GM18858 (cell line): ENCODE results near the gene LBR.
"Not testable (repeated sequence)": the region's sequence is repeated elsewhere in the genome, so short reads cannot be mapped to it uniquely, and the experiment has no call there.

Experiments
- ATAC-seq: cut with Tn5 transposase; IDR thresholded peaks from one replicate; pipeline ENCODE4 v1.9.1; 2021; ENCODE audit not compliant: unreplicated experiment

The LBR gene

GRCh38 chr1:225423518-225423855 lies 4.4 kb downstream of the LBR start:
- ATAC-seq: no peak

- no peak for ATAC-seq
Observed at GRCh38 chr1:225422795-225423517, 4.9 kb downstream of the LBR start.

GRCh38 chr1:225422031-225422605 lies 5.7 kb downstream of the LBR start:
- ATAC-seq: no peak

- ATAC-seq: no peak
Observed at GRCh38 chr1:225418598-225418997, 9.2 kb downstream of the LBR start.

GRCh38 chr1:225418059-225418458 lies 9.8 kb downstream of the LBR start:
- no peak for ATAC-seq

- no peak for ATAC-seq
Observed at GRCh38 chr1:225415967-225416745, 11.7 kb downstream of the LBR start.

- ATAC-seq: no peak
Observed at GRCh38 chr1:225415307-225415706, 12.5 kb downstream of the LBR start.

- ATAC-seq: no peak
Observed at GRCh38 chr1:225413708-225414375, 14.0 kb downstream of the LBR start.

GRCh38 chr1:225412803-225413351 lies 15.0 kb downstream of the LBR start:
- ATAC-seq: no peak

- ATAC-seq: no peak
Observed at GRCh38 chr1:225412321-225412720, 15.5 kb downstream of the LBR start.

GRCh38 chr1:225410036-225410435 lies 17.8 kb downstream of the LBR start:
- no peak for ATAC-seq

- ATAC-seq: no peak
Observed at GRCh38 chr1:225409051-225409450, 18.8 kb downstream of the LBR start.

- no peak for ATAC-seq
Observed at GRCh38 chr1:225408249-225408648, 19.6 kb downstream of the LBR start.

- ATAC-seq: no peak
Observed at GRCh38 chr1:225407755-225408154, 20.1 kb downstream of the LBR start.

- no peak for ATAC-seq
Observed at GRCh38 chr1:225406976-225407725, 20.7 kb downstream of the LBR start.

- no peak for ATAC-seq
Observed at GRCh38 chr1:225400968-225401367, 26.9 kb downstream of the LBR start.

- no peak for ATAC-seq
Observed at GRCh38 chr1:225396357-225396756, 31.5 kb downstream of the LBR start.

- no peak for ATAC-seq
Observed at GRCh38 chr1:225389843-225390242, 38.0 kb downstream of the LBR start.

- ATAC-seq: no peak
Observed at GRCh38 chr1:225388372-225388771, 39.5 kb downstream of the LBR start.

GRCh38 chr1:225386860-225387259 lies 41.0 kb downstream of the LBR start:
- not testable (repeated sequence) for ATAC-seq

- ATAC-seq: no peak
Observed at GRCh38 chr1:225380691-225381090, 47.1 kb downstream of the LBR start.
